Erythroblast (primary cell): ENCODE data around the gene DUOX1.

Source experiments
- GATA1 ChIP-seq: IDR thresholded peaks from 2 replicates; pipeline ENCODE4 v1.6.1; 2011; ENCODE audit warnings: low read depth, mild to moderate bottlenecking, control low read depth, low read length, moderate library complexity
- POLR2A ChIP-seq: IDR thresholded peaks from 2 replicates; pipeline ENCODE4 v1.6.1; 2011; ENCODE audit warnings: mild to moderate bottlenecking, low read length

GRCh38 chr15:45133561-45133920, 3.7 kb downstream of the DUOX1 start:
- TF ChIP-seq POLR2A (no peak), GATA1 (no peak)
